GM18861 (cell line): ENCODE results near the gene CYTH1.

Experiments
- ATAC-seq: cut with Tn5 transposase; IDR thresholded peaks from one replicate; pipeline ENCODE4 v1.9.1; 2021; ENCODE audit not compliant: unreplicated experiment

CYTH1 gene

DNA sequence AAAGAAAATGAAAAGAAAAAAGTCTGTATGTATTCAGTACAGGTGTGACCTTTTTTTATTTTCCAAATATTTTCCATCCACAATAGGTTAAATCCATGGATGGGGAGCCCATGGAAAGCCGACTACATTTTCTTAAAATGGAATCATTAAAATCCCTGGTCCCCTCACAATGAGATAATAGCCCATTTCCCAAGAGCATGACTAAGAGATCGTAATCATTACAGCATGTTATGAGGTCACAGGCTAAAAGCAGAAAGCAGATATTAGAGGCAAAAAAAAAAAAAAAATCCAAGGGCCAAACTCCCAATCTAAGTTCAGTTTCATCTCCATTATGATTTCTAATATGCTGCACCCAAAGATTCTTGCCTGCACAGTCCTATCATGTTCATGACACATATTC lies 44.7 kb downstream of the CYTH1 start:
- no peak for ATAC-seq

DNA sequence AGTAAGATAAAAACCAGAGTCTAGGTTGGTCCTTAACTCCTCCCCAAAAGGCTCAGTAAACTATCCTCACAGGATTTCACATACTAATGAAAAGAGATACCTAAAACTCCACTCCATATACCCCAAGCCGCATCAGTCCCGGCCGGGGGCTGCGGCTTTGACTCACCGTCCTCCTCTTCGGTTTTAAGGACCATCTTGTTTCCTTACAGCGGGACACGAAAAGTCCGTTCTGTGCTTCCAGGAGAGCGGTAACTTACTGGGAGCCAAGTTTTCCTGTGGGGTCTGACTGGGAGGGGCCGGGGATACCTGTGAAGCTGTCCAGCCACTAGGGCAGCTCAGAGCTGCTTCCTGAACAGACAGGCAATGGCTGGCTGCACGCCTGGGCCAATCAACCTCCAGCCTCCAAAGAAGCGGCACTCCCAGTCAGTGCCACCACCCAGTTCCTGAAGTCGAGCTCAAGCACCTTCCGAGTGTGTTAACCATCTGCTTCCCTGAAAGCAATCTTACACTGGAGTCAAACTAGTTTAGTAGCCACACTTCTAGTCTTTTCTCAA lies 45.5 kb downstream of the CYTH1 start:
- ATAC-seq, result peak; percentile 42

DNA sequence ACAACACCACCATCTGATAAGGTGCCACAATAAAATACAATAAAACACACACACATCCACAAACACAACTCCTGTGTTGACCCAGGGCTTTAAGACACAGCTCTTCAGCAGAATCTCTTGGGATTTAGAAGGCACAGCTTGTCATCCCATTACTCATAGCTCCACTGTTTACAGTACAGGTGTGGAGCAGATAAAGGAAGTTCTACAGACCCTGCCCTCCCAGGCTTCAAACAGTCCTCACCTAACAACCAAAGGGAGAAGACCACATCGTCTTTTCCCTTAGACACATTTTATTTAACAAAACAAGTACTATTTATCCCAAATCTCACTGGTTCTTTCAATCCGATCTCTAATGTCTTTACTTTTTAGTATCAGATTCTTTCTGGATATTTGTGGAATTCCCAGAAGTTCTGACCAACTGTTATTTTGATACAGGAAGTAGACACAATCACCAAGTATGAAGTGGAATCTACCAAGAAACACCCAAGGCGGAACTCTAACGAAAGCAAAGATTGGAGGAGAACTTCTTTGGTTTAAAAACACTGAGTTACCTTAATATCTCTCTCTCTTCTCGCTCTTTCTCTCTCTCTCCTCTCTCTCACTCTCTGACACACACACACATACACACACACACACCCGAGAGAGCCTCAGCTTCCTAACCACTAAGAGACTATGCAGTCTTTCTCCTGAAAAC lies 46.1 kb downstream of the CYTH1 start:
- ATAC-seq, result no peak

DNA sequence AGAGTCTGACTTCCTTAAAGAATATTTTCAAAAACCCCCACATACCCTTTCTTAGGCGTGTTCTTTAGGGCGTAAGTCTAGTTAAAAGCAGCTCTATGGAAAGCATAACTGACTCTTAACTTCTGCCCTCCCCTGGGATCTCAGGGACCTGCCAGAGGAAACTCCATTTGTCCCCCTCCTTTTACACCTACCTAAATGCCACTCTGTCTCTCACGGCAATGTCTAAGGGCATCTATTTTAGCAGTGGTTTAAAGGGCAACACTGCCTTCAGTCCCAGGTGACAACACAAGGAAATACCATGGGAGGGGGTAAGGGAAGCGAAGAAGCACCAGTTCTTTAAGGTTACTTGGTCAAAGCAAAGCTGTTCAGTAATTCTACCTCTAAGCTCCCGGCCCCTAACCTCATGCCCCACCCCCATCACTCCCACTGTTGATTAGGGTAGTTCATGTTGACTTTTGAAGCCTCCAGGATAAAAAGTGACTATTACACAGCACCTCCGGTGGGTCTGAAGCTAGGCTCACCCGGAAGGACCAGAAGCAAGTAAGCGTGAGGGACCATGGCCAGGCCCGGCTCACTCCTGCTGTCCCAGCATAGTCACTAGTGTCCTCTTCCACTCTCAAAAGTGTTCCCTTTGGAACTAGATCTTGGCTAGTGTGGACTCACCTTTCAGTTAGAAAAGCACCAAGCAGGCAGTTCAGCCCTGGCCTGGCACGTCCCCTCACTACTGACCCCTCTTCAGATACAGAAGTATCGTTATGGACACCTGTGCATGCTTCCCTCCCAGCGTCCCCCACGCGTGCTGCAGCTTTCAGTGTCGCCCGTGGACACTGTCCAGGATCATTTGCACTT lies 47.1 kb downstream of the CYTH1 start:
- no peak for ATAC-seq

DNA sequence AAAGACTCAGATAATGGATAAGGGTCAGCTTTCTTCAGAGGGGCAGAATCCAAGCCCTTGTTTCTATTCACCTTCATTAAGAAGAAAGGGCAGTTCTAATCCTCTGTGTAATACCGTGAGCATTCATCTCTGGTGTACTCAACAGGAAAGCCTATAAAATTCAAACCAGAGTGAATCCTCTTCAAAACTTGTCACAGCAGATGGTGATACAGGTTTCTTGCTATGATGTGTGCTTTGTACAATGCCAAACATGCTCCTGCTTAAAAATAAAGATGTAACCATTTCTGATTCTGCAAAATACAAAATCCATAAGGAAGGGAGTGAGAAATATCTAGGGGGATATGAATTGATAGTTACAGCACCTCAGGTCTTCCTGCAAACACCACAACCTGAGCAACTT lies 49.7 kb downstream of the CYTH1 start:
- no peak for ATAC-seq

DNA sequence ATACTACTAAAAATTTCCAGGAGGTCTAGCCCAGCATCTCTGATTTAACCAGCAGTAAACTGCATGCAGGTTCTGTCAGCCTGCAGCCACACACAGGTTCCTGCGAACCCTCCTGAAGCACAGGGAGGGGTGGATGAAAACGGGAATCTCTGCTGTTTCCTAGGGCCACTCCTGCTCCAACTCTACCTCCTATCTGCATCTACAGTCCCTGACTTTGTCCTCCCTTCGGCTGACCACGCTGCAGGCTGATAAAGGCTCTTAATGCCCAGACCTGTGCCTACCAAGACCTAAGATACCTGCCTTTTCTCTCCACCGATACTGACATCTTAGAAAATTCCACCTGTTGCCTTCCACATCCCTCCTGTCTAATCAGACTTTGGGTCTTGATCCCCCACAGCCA lies 50.2 kb downstream of the CYTH1 start:
- ATAC-seq, result no peak

DNA sequence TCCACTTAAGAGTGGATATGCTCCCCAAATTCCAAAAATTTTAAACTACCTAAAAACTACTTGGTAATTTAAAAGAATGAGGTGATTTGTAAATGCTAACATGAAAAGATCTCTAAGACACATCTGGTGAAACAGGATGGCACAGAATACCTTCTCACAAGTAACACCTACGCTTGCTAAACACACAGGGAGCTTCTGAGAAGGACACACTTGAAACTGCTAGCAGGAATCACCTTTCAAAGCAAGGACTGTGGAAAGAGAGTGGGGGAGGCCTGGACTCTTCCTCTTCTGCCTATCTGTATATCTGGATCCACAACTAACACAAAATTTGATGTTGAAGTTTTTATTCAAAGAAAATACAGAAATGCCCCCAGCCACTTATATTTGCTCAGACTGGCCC lies 52.4 kb downstream of the CYTH1 start:
- no peak for ATAC-seq

DNA sequence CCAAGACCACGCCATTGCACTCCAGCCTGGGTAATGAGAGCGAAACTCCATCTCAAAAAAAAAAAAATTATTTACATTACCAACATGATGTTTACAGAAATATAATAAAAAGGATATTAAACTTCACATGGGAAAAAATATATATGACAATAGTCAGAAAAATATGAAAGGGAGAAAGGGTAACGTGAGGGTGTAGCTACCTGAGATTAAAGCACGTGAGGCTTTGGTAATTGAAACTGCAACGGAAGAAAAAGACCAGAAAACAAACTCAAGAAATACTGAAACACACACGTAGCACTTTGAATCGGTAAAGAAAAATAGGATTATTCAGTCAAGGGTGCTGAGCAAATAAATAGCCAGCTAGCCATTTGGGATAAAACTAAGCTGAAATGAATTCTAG lies 53.6 kb downstream of the CYTH1 start:
- no peak for ATAC-seq

DNA sequence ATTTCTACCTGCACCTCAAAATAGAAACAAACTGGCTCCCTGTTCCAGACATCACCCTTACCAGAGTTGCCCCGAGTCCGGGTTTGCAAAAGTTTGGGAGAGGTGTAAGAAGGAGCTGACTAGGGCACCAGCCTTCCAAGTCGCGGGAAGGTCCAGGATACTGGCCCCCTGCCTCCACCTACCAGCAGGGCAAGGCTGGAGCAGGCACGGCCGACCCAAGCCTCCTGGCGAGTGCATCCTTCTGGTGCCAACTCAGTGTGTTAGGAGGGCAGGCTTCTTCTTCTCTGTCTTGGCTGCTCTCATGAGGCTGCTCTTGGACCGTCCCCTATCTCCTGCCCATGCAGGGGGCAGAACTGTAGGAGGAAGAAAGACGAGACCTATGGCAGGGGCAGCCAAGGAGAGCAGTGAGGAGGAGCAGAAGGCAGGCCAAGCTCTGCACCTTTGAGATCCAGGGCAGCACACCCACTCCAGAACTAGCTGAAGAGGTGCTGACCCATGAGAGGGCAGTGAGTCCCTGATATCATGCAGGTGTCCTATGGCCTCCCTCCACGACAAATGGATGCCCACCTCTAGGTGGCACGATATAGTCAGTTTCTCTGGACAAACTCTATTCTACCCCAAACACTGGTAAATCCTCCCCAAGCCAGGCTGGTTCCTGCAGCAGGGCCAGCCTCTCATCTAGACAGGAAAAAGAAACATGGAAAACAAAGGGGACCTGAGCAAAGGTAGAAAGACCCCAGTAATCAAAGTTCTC lies 54.4 kb downstream of the CYTH1 start:
- ATAC-seq, result no peak

DNA sequence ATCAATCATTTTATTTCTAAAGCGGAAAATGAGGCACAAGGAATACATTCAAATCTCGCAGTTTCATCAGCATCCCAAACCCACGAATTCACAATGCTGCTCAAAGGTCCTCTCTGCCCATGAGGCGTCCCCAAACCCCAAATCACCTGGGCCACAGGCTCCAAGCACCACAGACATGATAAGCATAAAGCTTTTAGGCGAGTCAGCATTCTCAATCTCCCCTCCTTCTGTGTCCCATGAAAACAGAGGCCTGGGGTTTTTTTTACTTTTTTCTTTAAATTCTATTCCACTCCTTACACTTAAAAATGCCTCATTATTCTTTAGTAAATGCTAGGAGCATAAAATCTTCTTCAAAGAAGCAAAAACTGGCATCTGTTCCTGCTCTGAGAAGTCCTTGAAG lies 55.0 kb downstream of the CYTH1 start:
- no peak for ATAC-seq

DNA sequence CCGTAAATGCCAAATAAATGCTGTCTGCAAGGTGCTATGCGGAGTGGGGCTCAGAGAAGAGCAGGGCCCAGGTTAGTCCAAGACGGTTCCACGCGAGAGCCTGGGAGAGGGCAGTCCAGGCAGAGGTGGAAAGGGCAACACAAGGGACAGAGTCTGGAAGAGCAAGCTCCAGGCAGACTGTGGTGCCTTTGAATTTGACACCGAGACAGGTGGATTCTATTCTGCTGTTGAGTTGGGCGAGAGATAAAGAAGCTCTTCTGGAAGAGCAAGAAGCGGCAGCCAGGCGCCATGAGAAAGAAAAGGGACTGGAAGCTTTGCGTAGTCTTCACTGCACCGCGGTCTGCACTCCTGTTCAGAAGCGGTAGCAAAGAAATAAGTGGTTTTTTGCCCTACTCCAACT lies 55.6 kb downstream of the CYTH1 start:
- ATAC-seq, result no peak

DNA sequence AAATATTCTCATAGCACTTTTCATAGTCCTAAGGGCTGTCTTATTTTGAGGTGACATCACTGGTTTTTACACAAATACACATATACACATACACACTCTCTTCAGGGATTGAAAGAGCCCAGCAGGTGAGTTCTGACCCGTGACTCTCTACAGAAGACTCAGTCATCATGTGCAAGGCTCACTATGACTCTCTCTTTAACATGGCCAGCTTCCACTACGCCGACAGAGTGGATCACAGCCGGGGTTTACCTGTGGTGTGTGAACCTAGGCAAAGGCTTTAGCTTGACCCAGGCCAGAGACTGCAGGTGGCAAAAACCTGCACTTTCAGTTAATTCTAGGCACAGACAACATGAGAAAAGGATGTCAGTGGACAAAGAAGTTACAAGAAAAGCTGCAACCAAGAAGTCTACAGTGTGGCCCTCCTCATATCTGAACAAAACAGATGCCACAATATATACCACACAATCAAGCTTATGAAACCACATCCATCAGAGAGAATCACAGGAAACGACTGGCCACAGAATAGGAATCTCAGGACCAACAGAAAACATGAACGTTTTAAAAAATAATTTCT lies 56.5 kb downstream of the CYTH1 start:
- no peak for ATAC-seq

DNA sequence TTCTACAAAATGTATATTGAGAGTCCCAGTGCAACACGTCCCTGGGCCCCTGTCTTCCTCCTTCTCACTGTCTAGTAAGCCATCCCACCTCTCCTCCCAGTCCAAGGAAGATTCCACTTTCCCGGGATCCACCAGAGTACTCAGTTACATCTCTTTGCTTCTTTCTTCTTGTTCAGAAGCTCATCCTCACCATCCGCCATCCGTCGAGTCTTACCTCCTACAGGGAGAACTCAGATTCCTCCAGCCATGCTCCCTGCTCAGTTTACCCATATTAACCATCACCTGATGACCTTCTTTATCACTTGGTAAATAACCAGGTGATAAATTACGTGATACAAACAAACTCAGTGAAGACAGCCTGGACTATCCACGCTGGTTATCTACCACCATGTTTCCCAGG lies 57.1 kb downstream of the CYTH1 start:
- no peak for ATAC-seq

DNA sequence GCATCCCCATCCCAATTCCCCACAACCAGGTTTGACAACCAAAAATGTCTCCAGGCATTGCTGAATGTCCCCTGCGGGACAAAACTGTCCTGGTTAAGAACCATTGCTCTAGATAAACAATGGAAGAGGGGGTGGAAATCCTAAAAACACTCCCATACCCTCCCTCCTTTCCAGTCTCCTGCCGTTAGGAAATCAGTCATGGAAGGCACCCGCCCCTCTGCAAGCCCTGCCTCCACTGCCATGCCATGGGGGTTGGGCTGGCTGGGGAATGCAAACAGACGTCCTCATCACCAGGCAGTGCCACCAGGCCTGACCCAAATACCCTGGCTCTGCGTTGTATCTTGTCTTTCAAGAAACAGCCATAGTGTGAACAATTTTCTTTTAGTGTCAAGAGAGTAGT lies 57.5 kb downstream of the CYTH1 start:
- ATAC-seq, result no peak

DNA sequence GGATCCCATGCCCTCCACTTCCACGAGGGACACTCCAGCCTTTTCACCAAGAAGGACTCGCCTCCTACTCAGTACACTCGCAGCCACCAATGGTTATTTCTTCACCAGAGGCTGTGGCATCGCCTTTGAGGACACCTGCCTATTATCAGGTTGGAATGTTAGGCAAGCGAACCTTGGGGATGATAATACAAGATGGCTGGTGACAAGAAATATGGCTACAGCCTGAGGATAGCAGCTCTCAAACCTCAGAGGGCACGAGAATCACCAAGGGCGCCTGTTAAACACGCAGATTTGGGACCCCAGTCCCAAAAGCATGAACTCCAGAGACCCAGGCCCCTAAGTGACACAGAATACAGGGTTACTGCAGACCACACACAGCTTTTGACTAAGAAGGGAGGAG lies 58.1 kb downstream of the CYTH1 start:
- no peak for ATAC-seq

DNA sequence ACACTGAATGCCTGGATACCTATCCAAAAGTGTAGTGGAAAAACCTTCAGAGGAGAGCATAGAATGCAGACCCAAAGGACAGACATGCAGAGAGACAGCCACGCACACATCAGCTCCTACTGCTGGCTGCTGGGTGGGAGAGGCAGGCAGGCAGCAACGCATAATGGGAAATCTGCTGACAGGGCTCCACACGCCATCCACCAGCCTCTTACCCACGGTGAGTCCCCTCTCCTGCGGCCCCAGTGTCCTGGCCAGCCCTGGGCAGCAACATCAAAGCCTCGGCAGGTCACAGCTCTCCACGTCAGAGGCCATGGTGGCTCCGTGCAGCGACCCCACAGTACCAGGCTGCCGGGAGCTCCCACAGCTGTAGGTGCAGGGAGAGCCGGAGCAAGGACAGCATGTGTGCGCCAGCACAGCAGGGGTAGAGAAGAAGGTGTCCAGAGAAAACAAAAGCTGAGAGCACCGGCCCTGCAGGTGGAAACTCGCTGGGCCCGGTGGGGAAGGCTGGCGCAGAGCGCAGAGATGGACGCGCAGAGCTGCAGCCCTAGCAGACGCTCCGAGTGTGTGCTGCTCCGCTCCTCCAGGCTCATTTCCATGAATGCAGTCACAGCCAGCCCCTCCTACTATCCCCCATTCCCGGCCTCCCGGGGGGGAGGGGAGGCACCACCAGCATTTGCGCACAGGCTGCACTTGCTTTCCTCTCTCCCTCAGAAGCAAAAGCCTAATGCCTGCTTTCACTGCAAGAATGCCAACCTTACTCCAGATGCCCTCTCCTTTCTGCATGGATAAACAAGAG lies 58.9 kb downstream of the CYTH1 start:
- no peak for ATAC-seq

DNA sequence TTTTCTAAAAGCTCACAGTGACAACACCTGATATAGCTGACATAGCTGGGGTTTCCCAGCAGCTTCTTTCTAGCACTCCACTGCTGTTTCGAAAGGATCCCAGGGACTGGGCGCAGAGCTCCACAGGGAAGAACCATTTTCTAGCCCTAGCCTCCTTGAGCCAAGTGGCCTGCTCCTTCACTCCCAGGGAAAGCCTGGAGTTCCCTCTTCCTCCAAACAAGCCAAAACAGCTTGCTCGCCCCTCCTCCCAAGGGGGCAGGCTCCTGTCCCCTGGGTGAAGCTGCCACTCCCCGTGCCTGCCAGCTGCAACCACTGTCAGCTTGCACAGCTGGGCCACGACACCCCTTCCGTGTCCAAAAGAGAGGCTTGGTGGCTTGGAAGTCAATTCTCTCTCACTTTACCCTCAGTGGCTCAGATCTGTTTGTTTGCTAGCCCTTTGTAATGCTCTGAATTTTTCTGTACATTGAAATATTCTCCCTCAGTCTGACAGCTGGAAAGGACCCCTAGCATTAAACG lies 59.8 kb downstream of the CYTH1 start:
- ATAC-seq, result no peak

DNA sequence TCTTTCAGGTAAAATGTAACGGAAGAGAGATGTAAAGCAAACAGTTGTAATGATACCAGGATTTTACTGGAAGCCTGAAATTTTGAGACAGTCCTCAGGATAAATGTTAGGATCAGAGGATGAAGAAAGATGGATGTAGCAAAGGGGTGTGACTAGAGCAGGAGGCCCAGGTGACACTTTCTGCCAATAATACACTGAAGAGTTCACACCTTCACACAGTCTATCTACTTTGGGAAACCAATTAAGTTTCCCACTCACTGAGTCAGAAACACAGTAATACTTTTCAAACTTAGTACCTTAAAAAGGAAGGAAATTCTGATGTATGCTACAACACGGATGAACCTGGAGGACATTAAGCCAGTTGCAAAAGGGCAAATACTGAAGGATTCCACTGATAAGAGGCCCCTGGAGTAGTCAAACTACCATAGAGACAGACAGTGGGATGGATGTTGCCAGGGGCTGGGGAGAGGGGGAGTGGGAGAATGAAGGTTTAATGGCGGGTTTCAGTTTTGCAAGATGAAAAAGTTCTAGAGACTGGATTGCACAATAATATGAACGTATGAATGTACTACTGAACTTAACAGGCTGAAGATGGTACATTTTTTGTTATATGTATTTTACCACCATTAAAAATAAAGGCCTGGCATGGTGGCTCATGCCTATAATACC lies 62.3 kb downstream of the CYTH1 start:
- no peak for ATAC-seq

DNA sequence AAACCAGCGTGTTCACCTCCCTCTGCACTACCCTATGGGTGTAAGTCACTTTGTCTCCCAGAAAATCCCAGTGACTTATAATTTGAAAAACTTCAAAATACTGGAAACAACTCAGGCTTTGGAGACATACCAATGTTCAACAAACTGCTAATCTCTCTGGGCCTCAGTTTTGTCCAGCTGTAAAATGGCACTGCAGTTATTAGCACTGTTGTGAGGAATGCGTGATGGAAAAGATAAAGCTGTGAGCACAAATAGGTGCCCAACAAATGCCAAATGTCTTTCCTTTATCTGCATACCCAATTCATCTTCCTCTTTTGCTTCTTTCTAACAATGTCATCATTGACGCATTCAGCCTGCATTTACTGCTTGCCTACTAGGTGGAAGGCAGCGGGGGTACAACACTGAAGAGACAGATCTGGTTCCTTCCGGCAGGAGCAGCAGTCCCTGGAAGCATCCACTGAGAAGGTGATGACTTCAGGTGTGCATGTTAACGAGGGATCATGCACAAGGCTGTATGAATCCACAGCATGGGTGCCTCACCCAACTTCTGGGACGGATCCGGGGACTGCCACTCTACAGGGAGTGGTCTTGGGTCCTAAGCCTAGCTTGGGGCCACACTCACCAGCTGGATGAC lies 63.4 kb downstream of the CYTH1 start:
- no peak for ATAC-seq
